ENCODE measurements around the gene SMIM20.
"Not testable (repeated sequence)": the region's sequence is repeated elsewhere in the genome, so short reads cannot be mapped to it uniquely, and the experiment has no call there.

SMIM20 gene

GRCh38 chr4:25913851-25914669, at the start of gene SMIM20:
SMIM20 (plus strand) TSS chr4:25914220; CDS start chr4:25914314, 94 bp downstream.
- peak within 1 kb of the TSS; percentile 84 for H3K27ac ChIP-seq
- DNase-seq (ENCODE audit: low read depth, low spot score) = peak; percentile 29

- peak; percentile 90 for DNase-seq (ENCODE audit: low read depth, low spot score)
- H3K27ac ChIP-seq = peak overlapping the region; percentile 60
Observed at GRCh38 chr4:25865586-25865985, 48.4 kb upstream of the SMIM20 start.

GRCh38 chr4:25866401-25866800, 47.6 kb upstream of the SMIM20 start:
- not testable (repeated sequence) for DNase-seq (ENCODE audit: low read depth, low spot score); H3K27ac ChIP-seq

- no peak for DNase-seq (ENCODE audit: low read depth, low spot score)
- no peak overlapping the region for H3K27ac ChIP-seq
Observed at GRCh38 chr4:25867781-25868294, 46.2 kb upstream of the SMIM20 start.

- no peak overlapping the region for H3K27ac ChIP-seq
- DNase-seq (ENCODE audit: low read depth, low spot score) = no peak
Observed at GRCh38 chr4:25870081-25870480, 43.9 kb upstream of the SMIM20 start.

GRCh38 chr4:25872851-25873631, 41.0 kb upstream of the SMIM20 start:
- no peak for DNase-seq (ENCODE audit: low read depth, low spot score)
- H3K27ac ChIP-seq = no peak overlapping the region

- H3K27ac ChIP-seq = no peak overlapping the region
- DNase-seq (ENCODE audit: low read depth, low spot score) = no peak
Observed at GRCh38 chr4:25873632-25874129, 40.3 kb upstream of the SMIM20 start.

- no peak overlapping the region for H3K27ac ChIP-seq
Observed at GRCh38 chr4:25874655-25875054, 39.4 kb upstream of the SMIM20 start.

GRCh38 chr4:25875281-25875745, 38.7 kb upstream of the SMIM20 start:
- DNase-seq (ENCODE audit: low read depth, low spot score) = no peak
- no peak overlapping the region for H3K27ac ChIP-seq

More at GRCh38 chr4:25874655-25875054, 39.4 kb upstream of the SMIM20 start:
- no peak for DNase-seq (ENCODE audit: low read depth, low spot score)

GRCh38 chr4:25878676-25879075, 35.3 kb upstream of the SMIM20 start:
- H3K27ac ChIP-seq = no peak overlapping the region
- no peak for DNase-seq (ENCODE audit: low read depth, low spot score)

- no peak overlapping the region for H3K27ac ChIP-seq
- DNase-seq (ENCODE audit: low read depth, low spot score) = no peak
Observed at GRCh38 chr4:25879091-25879584, 34.9 kb upstream of the SMIM20 start.

GRCh38 chr4:25879587-25879986, 34.4 kb upstream of the SMIM20 start:
- no peak overlapping the region for H3K27ac ChIP-seq
- no peak for DNase-seq (ENCODE audit: low read depth, low spot score)

GRCh38 chr4:25879991-25880651, 33.9 kb upstream of the SMIM20 start:
- H3K27ac ChIP-seq = no peak overlapping the region
- no peak for DNase-seq (ENCODE audit: low read depth, low spot score)

GRCh38 chr4:25881193-25881592, 32.8 kb upstream of the SMIM20 start:
- no peak for DNase-seq (ENCODE audit: low read depth, low spot score)
- H3K27ac ChIP-seq = no peak overlapping the region

- no peak for DNase-seq (ENCODE audit: low read depth, low spot score)
- no peak overlapping the region for H3K27ac ChIP-seq
Observed at GRCh38 chr4:25882226-25882625, 31.8 kb upstream of the SMIM20 start.

GRCh38 chr4:25883565-25883964, 30.5 kb upstream of the SMIM20 start:
- H3K27ac ChIP-seq = peak overlapping the region; percentile 22
- DNase-seq (ENCODE audit: low read depth, low spot score) = no peak

- H3K27ac ChIP-seq = peak overlapping the region; percentile 22
- DNase-seq (ENCODE audit: low read depth, low spot score) = peak; percentile 43
Observed at GRCh38 chr4:25884031-25884782, 29.8 kb upstream of the SMIM20 start.

- DNase-seq (ENCODE audit: low read depth, low spot score) = no peak
- H3K27ac ChIP-seq = no peak overlapping the region
Observed at GRCh38 chr4:25888781-25889180, 25.2 kb upstream of the SMIM20 start.

Measured in epithelial cell of prostate (primary cell).